Skin epidermis (tissue), 12 donors: Measurements from ENCODE around the gene MAN2B2.
A peak's percentile ranks its signal among the peaks of the same experiment; 100 is the strongest.

ENCODE experiments used
- H3K27ac ChIP-seq, 21 experiments: fragments of 200-600 bp; sonication (generic) in 11 of 21; one replicate each; pipeline ENCODE4 v1.5.0; 2020; ENCODE audit warnings: mild to moderate bottlenecking in 3 of 21, inconsistent platforms in 2 of 21, moderate library complexity in 2 of 21
- H3K4me3 ChIP-seq, 7 experiments: fragments of 200-600 bp; sonication (generic) in 2 of 7; one replicate each; pipeline ENCODE4 v1.5.0; 2020; ENCODE audit warnings: inconsistent platforms in 2 of 7, mild to moderate bottlenecking in 2 of 7, moderate library complexity in 1 of 7

Gene MAN2B2

DNA sequence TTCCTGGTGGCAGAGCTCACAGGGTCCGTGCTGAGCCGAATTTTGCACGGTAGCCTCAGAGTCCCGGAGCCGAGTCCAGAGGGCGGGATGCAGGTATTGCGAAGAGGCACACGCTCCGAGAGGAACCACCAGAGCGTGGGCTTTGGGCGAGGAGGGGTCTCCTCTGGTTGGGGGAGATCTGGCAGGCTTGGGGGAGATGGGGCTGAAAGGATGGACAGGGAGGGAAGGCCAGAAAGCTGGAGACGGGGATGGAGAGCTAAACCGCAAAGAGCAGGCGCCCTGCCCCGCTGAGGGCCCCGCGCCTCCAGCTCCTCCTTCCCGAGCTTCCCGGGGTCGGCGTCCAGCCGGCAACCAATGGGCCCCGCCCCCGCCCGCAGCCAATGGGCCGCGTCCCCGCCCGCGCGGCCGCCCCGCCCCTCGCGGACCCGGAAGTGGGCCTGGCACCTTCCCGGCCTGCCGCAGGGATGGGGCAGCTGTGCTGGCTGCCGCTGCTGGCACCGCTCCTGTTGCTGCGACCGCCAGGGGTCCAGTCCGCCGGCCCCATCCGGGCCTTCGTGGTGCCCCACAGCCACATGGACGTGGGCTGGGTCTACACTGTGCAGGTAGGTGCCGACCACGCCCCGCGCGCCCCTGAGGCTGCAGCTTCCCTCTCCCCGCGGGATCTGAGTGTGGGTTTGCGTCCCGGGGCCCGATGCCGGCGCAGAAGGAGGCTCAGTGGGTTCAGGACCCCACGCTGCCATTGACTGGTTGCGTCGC lies at the start of gene MAN2B2:
Gene MAN2B2, plus strand, starts transcription at position 443 of the 756 bp plus-strand sequence. Its CDS starts 22 bp downstream, at position 465.
- peak within 1 kb of the TSS; percentile 50 to 88 (median 75) for H3K27ac ChIP-seq
- peak within 1 kb of the TSS; percentile 57 to 97 (median 84) for H3K4me3 ChIP-seq

DNA sequence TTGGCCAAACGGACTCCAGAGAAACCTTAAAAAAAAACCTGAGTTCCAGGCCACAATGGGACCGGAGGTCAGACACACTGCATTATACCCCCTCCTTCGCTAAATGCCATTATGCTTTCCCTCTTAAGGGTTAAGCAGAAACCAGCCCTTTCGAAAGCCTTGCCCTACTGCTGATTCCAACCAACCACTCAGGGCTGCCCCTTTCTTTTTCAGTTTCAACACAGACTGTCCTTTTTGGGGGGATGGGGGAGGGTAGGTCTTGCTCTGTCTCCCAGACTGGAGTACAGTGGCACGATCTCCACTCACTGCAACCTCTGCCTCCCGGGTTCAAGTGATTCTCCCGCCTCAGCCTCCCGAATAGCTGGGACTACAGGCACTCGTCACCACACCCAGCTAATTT lies 49.5 kb upstream of the MAN2B2 start:
- Histone ChIP-seq H3K27ac (no peak overlapping the region), H3K4me3 (no peak overlapping the region)

DNA sequence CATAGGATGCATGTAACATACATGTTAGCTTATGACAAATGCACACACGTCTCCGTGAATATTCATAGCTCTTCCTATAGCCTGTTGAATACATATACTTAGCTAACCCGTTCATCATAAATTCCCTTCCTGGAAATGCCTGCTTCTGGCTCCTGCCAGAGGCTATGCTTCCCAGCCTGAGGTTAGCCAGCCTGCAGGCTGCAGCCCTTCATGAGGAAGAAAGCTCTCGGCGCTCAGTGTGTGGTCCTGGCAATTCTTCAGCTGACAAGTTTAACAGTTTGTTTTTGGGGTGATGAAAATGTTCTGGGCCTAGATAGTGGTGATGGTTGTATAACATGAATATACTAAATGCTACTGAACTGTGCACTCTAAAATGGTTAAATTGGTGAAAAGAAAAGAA lies 48.8 kb upstream of the MAN2B2 start:
- H3K27ac ChIP-seq = no peak overlapping the region
- H3K4me3 ChIP-seq = no peak overlapping the region

DNA sequence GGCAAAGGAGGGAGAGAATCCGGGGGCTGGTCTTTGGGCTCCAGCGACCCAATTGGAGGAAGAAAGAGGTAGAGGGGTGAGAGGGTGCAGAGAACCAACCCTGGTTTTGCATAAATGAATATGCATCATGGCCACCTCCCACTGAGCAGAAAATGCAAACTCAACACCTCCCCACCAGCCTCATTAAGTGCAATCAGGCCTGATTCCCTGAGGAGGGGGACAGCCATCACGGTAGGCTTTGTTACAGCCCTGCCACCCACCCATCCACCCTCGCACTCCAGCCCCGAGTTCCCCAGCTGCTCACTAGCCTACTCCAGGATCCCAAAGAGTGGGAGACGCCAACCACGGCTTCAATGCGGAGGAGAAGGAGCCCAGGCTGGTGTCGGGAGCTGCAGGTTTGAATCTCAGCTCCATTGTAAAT lies 48.3 kb upstream of the MAN2B2 start:
- H3K4me3 ChIP-seq = no peak overlapping the region
- H3K27ac ChIP-seq = no peak overlapping the region

DNA sequence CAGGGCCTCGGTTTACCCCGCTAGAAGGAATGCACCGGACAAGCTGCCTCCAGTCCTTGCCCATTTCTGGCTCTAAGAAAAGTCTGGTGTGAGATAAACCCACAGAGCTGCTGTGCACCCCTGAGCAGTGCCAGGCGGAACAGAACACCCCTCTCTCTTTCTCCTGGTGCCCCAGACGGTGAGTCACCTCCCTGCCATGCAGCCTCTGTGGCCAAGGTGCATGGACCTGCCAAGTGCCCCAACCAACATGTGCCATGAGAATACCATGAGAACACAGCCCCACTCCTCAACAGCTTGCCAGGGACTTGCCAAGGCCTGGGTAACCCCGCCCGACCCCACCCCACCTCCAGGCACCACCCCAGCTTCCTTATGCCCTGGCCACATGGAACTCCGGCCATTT lies 47.7 kb upstream of the MAN2B2 start:
- no peak overlapping the region for H3K4me3 ChIP-seq
- no peak overlapping the region for H3K27ac ChIP-seq

DNA sequence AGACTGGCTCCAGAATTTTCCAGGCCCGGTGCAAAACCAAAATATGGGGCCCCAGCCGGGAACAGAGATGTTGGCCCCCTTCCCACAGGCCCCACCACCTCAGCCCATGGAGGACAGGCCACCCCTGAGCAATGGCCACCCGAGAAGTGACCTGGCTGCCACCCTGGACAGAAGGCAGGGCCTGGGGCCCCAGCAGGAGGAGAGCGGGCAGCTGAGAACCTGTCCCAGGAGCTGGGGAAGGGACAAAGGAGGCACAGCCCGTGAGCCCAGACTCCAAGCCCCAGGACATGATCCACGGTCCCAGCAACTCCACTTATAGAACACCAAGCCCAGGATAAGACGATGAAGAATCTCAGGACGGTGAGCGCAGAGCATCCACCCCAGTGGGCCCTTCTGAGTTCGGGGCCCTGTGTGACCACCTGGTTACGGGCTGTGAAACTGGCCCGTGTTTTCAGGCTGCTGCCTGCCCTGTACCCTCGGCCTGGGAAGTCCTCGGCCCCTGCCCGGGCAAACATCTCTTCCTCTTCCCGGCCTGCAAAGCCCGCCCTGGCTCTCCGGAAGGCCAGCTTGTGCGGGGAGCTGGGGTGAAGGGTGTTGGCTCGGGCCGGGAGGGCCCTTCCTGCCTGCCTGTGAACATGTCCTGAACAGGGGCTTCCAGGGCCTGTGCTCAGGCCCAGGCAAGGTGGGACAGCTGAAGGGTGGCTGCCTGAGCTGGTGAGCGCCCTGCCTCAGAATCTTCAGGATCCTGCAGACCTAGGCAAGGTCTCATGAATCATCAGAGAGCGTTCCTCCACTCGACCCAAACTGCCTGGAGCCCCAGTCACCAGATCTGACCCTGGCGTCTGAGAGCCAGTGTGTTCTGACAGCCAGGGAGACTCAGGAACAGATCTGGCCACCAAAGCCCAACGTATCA lies 47.0 kb upstream of the MAN2B2 start:
- Histone ChIP-seq H3K4me3 (no peak overlapping the region), H3K27ac (no peak overlapping the region)

DNA sequence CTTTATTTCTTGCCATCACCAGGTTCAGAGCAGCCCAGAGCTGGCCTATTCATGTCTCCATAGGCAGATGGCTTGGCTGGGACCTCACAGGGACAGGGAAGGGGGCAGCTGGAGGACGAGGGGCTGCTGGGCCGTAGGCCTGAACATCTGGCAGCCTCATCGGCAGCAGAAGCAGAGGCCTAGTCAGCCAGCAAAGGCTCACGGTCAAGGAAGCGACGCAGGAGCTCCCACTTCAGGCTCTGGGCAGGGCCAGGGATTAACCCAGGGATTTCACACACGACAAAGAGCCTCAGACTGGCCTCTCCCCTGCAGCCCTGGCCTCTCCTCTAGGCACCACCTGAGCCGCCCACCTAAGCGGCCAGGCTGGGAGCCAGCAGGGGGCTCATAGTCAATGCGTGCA lies 46.0 kb upstream of the MAN2B2 start:
- Histone ChIP-seq H3K4me3 (no peak overlapping the region), H3K27ac (no peak overlapping the region)

DNA sequence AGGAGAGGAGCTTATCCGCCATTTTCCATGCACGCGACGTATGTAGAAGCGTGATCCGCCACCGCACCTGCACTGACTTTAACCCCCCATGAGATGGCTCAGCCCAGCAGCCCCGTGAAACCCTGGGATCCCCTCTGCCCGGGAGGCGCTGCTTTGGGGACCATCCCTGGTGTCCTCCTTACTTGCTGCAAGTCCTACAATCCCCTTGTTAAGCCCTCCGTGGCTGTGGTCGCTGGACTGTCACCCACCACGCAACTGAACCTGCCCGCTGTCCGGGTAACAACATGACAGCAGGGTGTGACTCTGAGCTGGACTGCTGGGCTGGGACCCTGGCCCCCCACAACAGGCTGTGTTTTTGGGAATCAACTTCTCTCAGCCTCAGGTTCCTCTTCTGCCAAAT lies 44.7 kb upstream of the MAN2B2 start:
- no peak overlapping the region for H3K4me3 ChIP-seq
- no peak overlapping the region for H3K27ac ChIP-seq

DNA sequence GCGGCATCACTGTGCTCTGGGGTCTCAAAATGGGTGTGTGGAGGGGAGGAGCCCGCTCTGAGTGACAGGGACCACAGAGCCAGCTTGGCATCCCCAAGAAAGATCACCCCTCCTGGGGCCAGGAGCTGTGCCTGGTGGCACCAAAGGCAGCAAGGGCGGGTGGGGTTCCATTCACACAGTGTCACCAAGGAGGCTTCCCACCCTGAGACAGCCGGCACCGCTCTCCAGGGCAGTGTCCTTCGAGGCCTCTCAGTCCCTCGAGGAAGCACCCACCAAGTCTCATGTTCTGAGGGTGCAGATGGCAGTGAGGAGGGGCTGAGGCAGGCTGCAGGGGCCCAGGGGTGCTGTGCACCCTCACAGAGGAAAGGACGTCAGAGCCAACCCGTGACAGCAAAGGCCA lies 44.0 kb upstream of the MAN2B2 start:
- H3K27ac ChIP-seq = no peak overlapping the region

DNA sequence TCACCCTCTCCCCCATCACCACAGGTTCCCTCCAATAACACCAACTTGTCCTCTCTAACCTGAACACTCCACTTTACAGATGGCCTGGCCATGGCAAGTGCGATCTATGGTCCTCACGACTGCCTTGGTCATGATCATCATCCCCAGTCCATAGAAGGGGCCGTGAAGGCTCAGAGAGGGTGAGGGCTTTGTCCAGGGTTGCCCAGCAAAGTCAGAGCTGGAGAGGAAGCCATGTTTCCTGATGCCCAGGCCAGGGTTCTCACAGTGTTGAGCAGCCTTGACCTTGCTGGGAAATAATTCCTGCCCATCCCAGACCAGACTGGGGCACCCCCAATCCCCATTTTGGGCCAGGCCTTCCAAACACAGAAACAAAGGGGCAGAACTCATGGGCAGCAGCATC lies 42.9 kb upstream of the MAN2B2 start:
- Histone ChIP-seq H3K4me3 (no peak overlapping the region), H3K27ac (no peak overlapping the region)

More for the DNA sequence above, 44.0 kb upstream of the MAN2B2 start:
- no peak overlapping the region for H3K4me3 ChIP-seq

DNA sequence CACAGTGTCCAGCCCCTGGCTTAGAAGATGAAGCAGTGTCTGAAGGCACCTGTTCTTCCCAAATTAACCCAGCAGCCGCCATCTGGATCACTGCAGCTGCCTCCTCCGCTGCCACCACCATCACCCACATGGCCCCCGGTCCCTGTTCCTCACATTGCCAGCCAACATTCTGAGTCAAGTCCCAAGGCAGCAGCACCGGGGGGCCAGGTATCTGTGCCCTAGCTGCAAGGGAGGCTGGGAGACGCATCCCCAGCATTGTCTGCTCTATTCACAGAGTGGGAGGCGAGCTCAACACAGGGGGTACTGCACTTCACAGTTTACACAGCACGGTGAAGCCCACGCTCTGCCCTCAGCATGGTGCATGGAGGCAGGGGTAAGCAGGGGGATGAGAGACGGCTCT lies 42.3 kb upstream of the MAN2B2 start:
- no peak overlapping the region for H3K27ac ChIP-seq
- H3K4me3 ChIP-seq = no peak overlapping the region

DNA sequence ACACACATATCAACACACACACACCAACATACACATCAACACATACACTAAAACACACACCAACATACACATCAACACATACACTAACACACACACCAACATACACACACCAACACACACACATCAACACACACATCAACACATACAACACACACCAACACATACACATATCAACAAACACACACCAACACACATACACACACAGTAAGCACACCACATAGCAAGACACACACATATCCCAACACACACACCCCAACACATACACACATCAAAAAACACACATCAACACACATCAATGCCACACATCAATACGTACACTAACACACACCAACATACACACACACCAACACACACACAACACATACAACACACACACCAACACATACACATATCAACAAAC lies 40.9 kb upstream of the MAN2B2 start:
- Histone ChIP-seq H3K27ac (no peak overlapping the region), H3K4me3 (no peak overlapping the region)

DNA sequence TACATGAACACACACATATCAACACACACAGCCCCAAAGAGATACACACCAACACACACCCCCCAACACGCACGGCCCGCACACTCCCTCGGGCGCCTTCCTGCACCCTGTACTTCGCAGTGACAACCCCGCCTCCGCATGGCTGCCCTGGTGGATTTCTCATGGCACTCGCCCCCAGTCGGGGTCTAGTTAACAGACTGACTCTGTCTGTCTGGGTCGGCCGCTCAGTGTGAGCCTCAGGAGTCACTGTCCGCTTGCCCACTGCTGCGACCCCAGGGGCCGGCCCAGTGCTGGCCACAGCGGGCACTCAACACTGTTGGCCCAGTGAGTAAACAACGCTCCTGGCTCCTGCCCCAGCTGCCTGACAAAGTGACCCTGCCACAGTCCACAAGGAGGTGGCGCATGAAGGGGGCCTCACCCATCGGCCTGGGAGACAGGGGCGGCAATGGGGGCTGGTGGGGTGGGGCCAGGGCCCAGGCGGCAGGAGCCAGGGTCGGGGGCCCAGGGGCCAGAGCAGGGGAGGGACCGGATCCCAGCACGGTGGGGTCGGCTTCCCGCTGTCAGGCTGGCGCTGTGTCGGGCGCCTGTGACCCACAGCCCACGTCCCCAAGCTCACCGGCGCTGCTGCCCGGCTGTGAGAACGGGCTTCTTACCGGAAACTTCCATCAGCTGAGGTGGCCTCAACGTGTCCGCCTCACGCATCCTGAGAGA lies 40.2 kb upstream of the MAN2B2 start:
- Histone ChIP-seq H3K27ac (no peak overlapping the region), H3K4me3 (no peak overlapping the region)

DNA sequence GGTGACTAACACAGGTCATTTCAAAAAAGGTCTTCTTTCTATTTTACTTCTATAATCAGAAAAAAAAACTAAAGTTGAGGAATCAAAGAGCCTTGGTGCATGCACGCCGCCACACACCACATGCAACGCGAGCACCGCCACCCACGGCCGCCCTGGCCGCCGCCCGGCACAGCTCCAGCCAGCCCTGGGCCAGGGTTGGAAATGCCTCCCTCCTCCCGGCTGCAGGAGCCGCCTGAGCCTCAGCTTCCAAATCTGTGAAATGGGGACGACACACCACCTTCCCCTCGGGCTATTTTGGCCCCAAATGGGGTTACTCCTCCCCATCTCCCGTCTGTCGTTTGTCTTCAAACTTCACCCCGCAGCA lies 39.7 kb upstream of the MAN2B2 start:
- Histone ChIP-seq H3K4me3 (no peak overlapping the region), H3K27ac (no peak overlapping the region)

DNA sequence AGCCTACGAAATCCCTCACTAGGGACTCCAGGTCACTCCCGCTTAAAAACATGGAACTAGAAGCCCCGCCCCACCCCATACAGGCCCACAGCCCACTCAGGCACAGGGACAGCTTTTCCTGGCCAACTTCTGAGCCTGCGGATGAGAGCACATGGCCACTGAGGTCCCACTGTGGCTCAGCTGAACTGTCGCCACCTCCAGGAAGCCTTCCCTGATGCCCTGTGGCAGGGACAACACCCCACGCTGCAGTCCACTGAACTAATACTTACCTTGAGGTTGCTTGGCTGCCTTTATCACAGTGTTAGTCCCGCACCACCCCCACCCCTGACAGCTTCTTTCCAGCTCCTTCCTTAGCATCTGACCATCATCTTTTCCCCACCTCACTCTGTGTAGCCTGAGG lies 39.3 kb upstream of the MAN2B2 start:
- H3K4me3 ChIP-seq = no peak overlapping the region
- no peak overlapping the region for H3K27ac ChIP-seq

DNA sequence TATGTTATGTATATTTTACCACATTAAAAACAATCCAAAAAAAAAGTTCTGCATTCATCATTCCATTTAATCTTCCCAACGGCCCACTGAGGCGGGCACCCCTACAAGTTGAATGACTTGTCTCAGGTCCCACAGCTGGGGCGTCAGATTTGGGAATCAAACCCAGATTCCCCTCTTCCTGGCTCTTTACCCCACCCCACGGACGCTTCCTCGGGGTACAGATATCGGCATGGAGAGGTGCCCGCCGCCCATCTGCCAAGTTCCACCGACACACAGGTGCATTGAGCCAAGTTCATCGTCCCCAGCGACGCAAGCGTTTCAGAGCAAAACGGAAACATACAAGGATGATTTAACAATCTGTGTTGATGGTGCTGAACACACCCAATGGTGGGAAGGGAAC lies 36.9 kb upstream of the MAN2B2 start:
- H3K4me3 ChIP-seq = no peak overlapping the region
- H3K27ac ChIP-seq = no peak overlapping the region

DNA sequence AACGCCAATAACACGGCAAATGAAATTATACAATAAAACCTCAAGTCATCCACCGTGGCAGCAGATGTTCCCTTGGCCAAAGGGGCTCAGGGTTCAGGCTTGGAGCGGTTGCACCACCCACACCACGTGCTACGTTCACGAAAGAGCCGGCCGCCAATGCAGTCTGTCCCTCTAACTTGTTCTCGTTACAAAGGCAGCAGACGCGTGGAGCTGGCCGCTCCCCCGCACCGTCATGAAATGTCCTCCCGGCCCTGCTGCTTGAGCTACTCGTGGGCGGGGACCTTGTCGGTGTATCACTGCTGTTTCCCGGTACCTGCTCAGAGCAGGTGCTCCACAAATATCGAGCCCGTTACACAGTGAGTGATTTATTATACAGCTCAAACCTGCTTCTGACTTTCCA lies 36.4 kb upstream of the MAN2B2 start:
- Histone ChIP-seq H3K27ac (no peak overlapping the region), H3K4me3 (no peak overlapping the region)

DNA sequence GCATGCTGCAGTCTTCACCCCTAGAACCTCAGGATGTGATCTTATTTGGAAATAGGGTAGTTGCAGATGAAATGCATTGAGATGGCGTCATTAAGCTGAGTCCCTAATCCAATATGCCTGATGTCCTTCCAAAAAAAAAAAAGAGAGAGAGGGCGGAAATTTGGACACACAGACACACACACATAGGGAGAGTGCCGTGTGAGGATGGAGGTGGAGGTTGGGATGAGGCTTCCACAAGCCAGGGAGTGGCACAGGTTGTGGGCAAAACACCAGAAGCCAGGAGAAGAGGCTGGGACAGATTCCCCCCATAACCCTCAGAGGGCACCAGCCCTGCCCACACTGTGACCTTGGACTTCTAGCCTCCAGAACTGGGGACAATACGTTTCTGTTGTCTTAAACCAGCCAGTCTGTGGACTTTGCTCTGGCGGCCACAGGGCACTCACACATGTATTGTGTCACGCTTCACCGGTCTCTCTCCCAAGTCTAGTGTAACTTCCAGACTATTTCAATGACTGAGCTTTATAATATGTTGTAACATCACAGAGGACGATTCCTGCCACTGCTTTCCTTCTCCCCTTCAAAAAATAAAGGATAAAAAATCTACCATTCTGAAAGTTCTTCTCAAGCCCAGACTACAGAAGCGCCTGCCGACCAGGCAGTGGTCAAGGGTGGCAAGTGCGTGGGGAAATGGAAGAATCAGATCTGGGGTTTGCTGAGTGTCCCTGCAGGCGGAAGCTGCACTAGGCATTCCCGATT lies 35.8 kb upstream of the MAN2B2 start:
- H3K4me3 ChIP-seq = no peak overlapping the region
- no peak overlapping the region for H3K27ac ChIP-seq

DNA sequence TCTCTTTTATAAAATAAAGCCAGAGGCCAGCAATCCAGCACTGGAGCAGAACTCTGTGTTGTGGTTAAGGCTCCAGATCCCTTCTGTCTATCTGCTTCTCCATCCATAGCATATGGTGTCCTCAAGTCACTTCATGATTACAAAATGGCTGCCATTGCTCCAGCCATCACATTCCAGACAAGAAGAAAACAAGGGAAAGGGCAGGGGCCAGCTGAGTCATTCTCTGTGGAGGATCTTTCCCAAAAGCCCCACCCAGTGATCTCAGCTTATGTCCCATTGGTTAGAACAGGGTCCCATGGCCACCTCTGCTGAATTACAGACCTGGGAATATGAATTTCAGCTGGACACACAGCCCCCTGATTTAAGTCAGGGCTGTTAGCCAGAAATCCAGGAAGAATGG lies 34.1 kb upstream of the MAN2B2 start:
- Histone ChIP-seq H3K27ac (no peak overlapping the region), H3K4me3 (no peak overlapping the region)

DNA sequence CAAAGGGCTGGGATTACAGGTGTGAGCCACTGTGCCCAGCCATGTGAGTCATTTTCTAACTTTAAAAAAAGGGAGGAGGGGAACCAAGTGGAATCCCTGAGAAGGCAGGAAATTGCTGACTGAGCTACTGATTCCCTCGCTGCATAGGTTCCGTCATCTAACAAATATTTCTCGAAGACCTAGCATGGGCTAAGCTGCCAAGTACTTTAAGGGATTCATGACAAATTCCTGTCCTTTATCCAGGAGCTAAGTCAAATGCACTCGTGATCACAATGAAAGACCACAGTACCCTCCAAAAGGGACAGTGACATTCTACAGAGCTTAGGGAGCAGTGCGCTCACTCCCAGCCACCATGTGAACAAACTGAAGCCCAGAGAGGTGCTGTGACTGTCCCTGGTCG lies 33.2 kb upstream of the MAN2B2 start:
- H3K4me3 ChIP-seq = no peak overlapping the region
- no peak overlapping the region for H3K27ac ChIP-seq
